ENCODE data around the gene PCSK6. TPM values are rescaled to one million over a fixed set of nuclear protein-coding genes. Genes with fewer than 3 reads are reported as not detected.

Gene PCSK6
- polyA plus RNA-seq, 2 donors = 5.4 to 6.5 TPM

GRCh38 chr15:101479342-101479845 lies 10.1 kb downstream of the PCSK6 start:
- WGBS, 2 donors = 86 to 91% methylated on average over 11 of the region's 11 CpGs
- Histone ChIP-seq H3K36me3 (ENCODE audit: control insufficient read depth in 2 of 2, insufficient read depth in 2 of 2, low read length in 1 of 2) (no peaks in the 10 kb centered on the region), H3K4me3 (ENCODE audit: low read depth in 1 of 2, low read length in 2 of 2) (no peak overlapping the region), H3K9me3 (ENCODE audit: control insufficient read depth in 2 of 2, insufficient read depth in 1 of 2, low read depth in 1 of 2, low read length in 1 of 2) (no peaks in the 10 kb centered on the region), H3K27me3 (ENCODE audit: control insufficient read depth in 1 of 2, insufficient read depth in 2 of 2, low read length in 2 of 2) (no peaks in the 10 kb centered on the region), H3K27ac (ENCODE audit: low read depth in 2 of 2, low read length in 1 of 2) (no peak overlapping the region), H3K4me1 (ENCODE audit: control insufficient read depth in 2 of 2, insufficient read depth in 2 of 2, low read length in 1 of 2) (peaks cover 0 to 12% of the 10 kb centered on the region in 2 donors)

GRCh38 chr15:101478701-101479341 lies 10.7 kb downstream of the PCSK6 start:
- H3K27me3 ChIP-seq (ENCODE audit: control insufficient read depth in 1 of 2, insufficient read depth in 2 of 2, low read length in 2 of 2) = no peaks in the 10 kb centered on the region
- no peaks in the 10 kb centered on the region for H3K9me3 ChIP-seq (ENCODE audit: control insufficient read depth in 2 of 2, insufficient read depth in 1 of 2, low read depth in 1 of 2, low read length in 1 of 2)
- no peaks in the 10 kb centered on the region for H3K36me3 ChIP-seq (ENCODE audit: control insufficient read depth in 2 of 2, insufficient read depth in 2 of 2, low read length in 1 of 2)
- H3K27ac ChIP-seq (ENCODE audit: low read depth in 2 of 2, low read length in 1 of 2) = no peak overlapping the region
- H3K4me3 ChIP-seq (ENCODE audit: low read depth in 1 of 2, low read length in 2 of 2) = no peak overlapping the region
- H3K4me1 ChIP-seq (ENCODE audit: control insufficient read depth in 2 of 2, insufficient read depth in 2 of 2, low read length in 1 of 2) = peaks cover 0 to 12% of the 10 kb centered on the region in 2 donors
- 84 to 87% methylated on average over 14 of the region's 14 CpGs for WGBS, 2 donors

- Histone ChIP-seq H3K9me3 (ENCODE audit: control insufficient read depth in 2 of 2, insufficient read depth in 1 of 2, low read depth in 1 of 2, low read length in 1 of 2) (no peaks in the 10 kb centered on the region), H3K4me3 (ENCODE audit: low read depth in 1 of 2, low read length in 2 of 2) (no peak overlapping the region), H3K4me1 (ENCODE audit: control insufficient read depth in 2 of 2, insufficient read depth in 2 of 2, low read length in 1 of 2) (peaks cover 0 to 8% of the 10 kb centered on the region in 2 donors), H3K27me3 (ENCODE audit: control insufficient read depth in 1 of 2, insufficient read depth in 2 of 2, low read length in 2 of 2) (no peaks in the 10 kb centered on the region), H3K27ac (ENCODE audit: low read depth in 2 of 2, low read length in 1 of 2) (no peak overlapping the region), H3K36me3 (ENCODE audit: control insufficient read depth in 2 of 2, insufficient read depth in 2 of 2, low read length in 1 of 2) (no peaks in the 10 kb centered on the region)
- 74 to 79% methylated on average over 5 of the region's 5 CpGs for WGBS, 2 donors
Measured at GRCh38 chr15:101477851-101478362, 11.6 kb downstream of the PCSK6 start.

- no peaks in the 10 kb centered on the region for H3K9me3 ChIP-seq (ENCODE audit: control insufficient read depth in 2 of 2, insufficient read depth in 1 of 2, low read depth in 1 of 2, low read length in 1 of 2)
- H3K4me1 ChIP-seq (ENCODE audit: control insufficient read depth in 2 of 2, insufficient read depth in 2 of 2, low read length in 1 of 2) = peaks cover 0 to 6% of the 10 kb centered on the region in 2 donors
- no peaks in the 10 kb centered on the region for H3K27me3 ChIP-seq (ENCODE audit: control insufficient read depth in 1 of 2, insufficient read depth in 2 of 2, low read length in 2 of 2)
- H3K36me3 ChIP-seq (ENCODE audit: control insufficient read depth in 2 of 2, insufficient read depth in 2 of 2, low read length in 1 of 2) = no peaks in the 10 kb centered on the region
- H3K4me3 ChIP-seq (ENCODE audit: low read depth in 1 of 2, low read length in 2 of 2) = no peak overlapping the region
- H3K27ac ChIP-seq (ENCODE audit: low read depth in 2 of 2, low read length in 1 of 2) = no peak overlapping the region
- WGBS, 2 donors = 83 to 87% methylated on average over 10 of the region's 10 CpGs
Measured at GRCh38 chr15:101476756-101477155, 12.8 kb downstream of the PCSK6 start.

GRCh38 chr15:101474983-101475382 lies 14.5 kb downstream of the PCSK6 start:
- no peaks in the 10 kb centered on the region for H3K9me3 ChIP-seq (ENCODE audit: control insufficient read depth in 2 of 2, insufficient read depth in 1 of 2, low read depth in 1 of 2, low read length in 1 of 2)
- H3K27ac ChIP-seq (ENCODE audit: low read depth in 2 of 2, low read length in 1 of 2) = no peak overlapping the region
- H3K4me1 ChIP-seq (ENCODE audit: control insufficient read depth in 2 of 2, insufficient read depth in 2 of 2, low read length in 1 of 2) = peaks cover 0 to 6% of the 10 kb centered on the region in 2 donors
- H3K36me3 ChIP-seq (ENCODE audit: control insufficient read depth in 2 of 2, insufficient read depth in 2 of 2, low read length in 1 of 2) = no peaks in the 10 kb centered on the region
- H3K4me3 ChIP-seq (ENCODE audit: low read depth in 1 of 2, low read length in 2 of 2) = no peak overlapping the region
- 84 to 86% methylated on average over 7 of the region's 7 CpGs for WGBS, 2 donors
- H3K27me3 ChIP-seq (ENCODE audit: control insufficient read depth in 1 of 2, insufficient read depth in 2 of 2, low read length in 2 of 2) = no peaks in the 10 kb centered on the region

- no peak overlapping the region for H3K27ac ChIP-seq (ENCODE audit: low read depth in 2 of 2, low read length in 1 of 2)
- H3K4me3 ChIP-seq (ENCODE audit: low read depth in 1 of 2, low read length in 2 of 2) = no peak overlapping the region
- H3K9me3 ChIP-seq (ENCODE audit: control insufficient read depth in 2 of 2, insufficient read depth in 1 of 2, low read depth in 1 of 2, low read length in 1 of 2) = no peaks in the 10 kb centered on the region
- no peaks in the 10 kb centered on the region for H3K27me3 ChIP-seq (ENCODE audit: control insufficient read depth in 1 of 2, insufficient read depth in 2 of 2, low read length in 2 of 2)
- peaks cover 0 to 6% of the 10 kb centered on the region in 2 donors for H3K4me1 ChIP-seq (ENCODE audit: control insufficient read depth in 2 of 2, insufficient read depth in 2 of 2, low read length in 1 of 2)
- no peaks in the 10 kb centered on the region for H3K36me3 ChIP-seq (ENCODE audit: control insufficient read depth in 2 of 2, insufficient read depth in 2 of 2, low read length in 1 of 2)
- 93% methylated on average over 10 of the region's 10 CpGs for WGBS, 2 donors
Measured at GRCh38 chr15:101474233-101474632, 15.3 kb downstream of the PCSK6 start.

GRCh38 chr15:101472033-101472432 lies 17.5 kb downstream of the PCSK6 start:
- H3K9me3 ChIP-seq (ENCODE audit: control insufficient read depth in 2 of 2, insufficient read depth in 1 of 2, low read depth in 1 of 2, low read length in 1 of 2) = no peaks in the 10 kb centered on the region

GRCh38 chr15:101470548-101471239 lies 18.8 kb downstream of the PCSK6 start:
- Histone ChIP-seq H3K27me3 (ENCODE audit: control insufficient read depth in 1 of 2, insufficient read depth in 2 of 2, low read length in 2 of 2) (no peaks in the 10 kb centered on the region), H3K4me3 (ENCODE audit: low read depth in 1 of 2, low read length in 2 of 2) (no peak overlapping the region), H3K9me3 (ENCODE audit: control insufficient read depth in 2 of 2, insufficient read depth in 1 of 2, low read depth in 1 of 2, low read length in 1 of 2) (peaks cover 0 to 2% of the 10 kb centered on the region in 2 donors), H3K27ac (ENCODE audit: low read depth in 2 of 2, low read length in 1 of 2) (no peak overlapping the region), H3K4me1 (ENCODE audit: control insufficient read depth in 2 of 2, insufficient read depth in 2 of 2, low read length in 1 of 2) (peaks cover 0 to 6% of the 10 kb centered on the region in 2 donors), H3K36me3 (ENCODE audit: control insufficient read depth in 2 of 2, insufficient read depth in 2 of 2, low read length in 1 of 2) (no peaks in the 10 kb centered on the region)
- 82 to 88% methylated on average over 15 of the region's 15 CpGs for WGBS, 2 donors

More at GRCh38 chr15:101472033-101472432, 17.5 kb downstream of the PCSK6 start:
- WGBS, 2 donors = 74 to 78% methylated on average over 13 of the region's 13 CpGs
- no peaks in the 10 kb centered on the region for H3K36me3 ChIP-seq (ENCODE audit: control insufficient read depth in 2 of 2, insufficient read depth in 2 of 2, low read length in 1 of 2)
- H3K27me3 ChIP-seq (ENCODE audit: control insufficient read depth in 1 of 2, insufficient read depth in 2 of 2, low read length in 2 of 2) = no peaks in the 10 kb centered on the region
- H3K27ac ChIP-seq (ENCODE audit: low read depth in 2 of 2, low read length in 1 of 2) = no peak overlapping the region
- peaks cover 0 to 6% of the 10 kb centered on the region in 2 donors for H3K4me1 ChIP-seq (ENCODE audit: control insufficient read depth in 2 of 2, insufficient read depth in 2 of 2, low read length in 1 of 2)
- H3K4me3 ChIP-seq (ENCODE audit: low read depth in 1 of 2, low read length in 2 of 2) = no peak overlapping the region

GRCh38 chr15:101469520-101470288 lies 19.8 kb downstream of the PCSK6 start:
- H3K27me3 ChIP-seq (ENCODE audit: control insufficient read depth in 1 of 2, insufficient read depth in 2 of 2, low read length in 2 of 2) = no peaks in the 10 kb centered on the region
- peaks cover 0 to 5% of the 10 kb centered on the region in 2 donors for H3K9me3 ChIP-seq (ENCODE audit: control insufficient read depth in 2 of 2, insufficient read depth in 1 of 2, low read depth in 1 of 2, low read length in 1 of 2)
- peaks cover 0 to 6% of the 10 kb centered on the region in 2 donors for H3K4me1 ChIP-seq (ENCODE audit: control insufficient read depth in 2 of 2, insufficient read depth in 2 of 2, low read length in 1 of 2)
- 71 to 73% methylated on average over 21 of the region's 21 CpGs for WGBS, 2 donors
- H3K36me3 ChIP-seq (ENCODE audit: control insufficient read depth in 2 of 2, insufficient read depth in 2 of 2, low read length in 1 of 2) = no peaks in the 10 kb centered on the region
- H3K4me3 ChIP-seq (ENCODE audit: low read depth in 1 of 2, low read length in 2 of 2) = no peak overlapping the region
- H3K27ac ChIP-seq (ENCODE audit: low read depth in 2 of 2, low read length in 1 of 2) = no peak overlapping the region

Measured in esophagus (tissue), 2 donors.